Globus pallidus (tissue), 1 donor: ENCODE results near the gene FGFR2.

ENCODE experiments used
- DNase-seq: peaks from one replicate; pipeline ENCODE4 v3.0.0-alpha.2; 2015; ENCODE audit warnings: low spot score

The FGFR2 gene

GRCh38 chr10:121553511-121554264 is 44.6 kb downstream of the FGFR2 start:
- DNase-seq = no peak

GRCh38 chr10:121552746-121553145 is 45.5 kb downstream of the FGFR2 start:
- no peak for DNase-seq

DNA sequence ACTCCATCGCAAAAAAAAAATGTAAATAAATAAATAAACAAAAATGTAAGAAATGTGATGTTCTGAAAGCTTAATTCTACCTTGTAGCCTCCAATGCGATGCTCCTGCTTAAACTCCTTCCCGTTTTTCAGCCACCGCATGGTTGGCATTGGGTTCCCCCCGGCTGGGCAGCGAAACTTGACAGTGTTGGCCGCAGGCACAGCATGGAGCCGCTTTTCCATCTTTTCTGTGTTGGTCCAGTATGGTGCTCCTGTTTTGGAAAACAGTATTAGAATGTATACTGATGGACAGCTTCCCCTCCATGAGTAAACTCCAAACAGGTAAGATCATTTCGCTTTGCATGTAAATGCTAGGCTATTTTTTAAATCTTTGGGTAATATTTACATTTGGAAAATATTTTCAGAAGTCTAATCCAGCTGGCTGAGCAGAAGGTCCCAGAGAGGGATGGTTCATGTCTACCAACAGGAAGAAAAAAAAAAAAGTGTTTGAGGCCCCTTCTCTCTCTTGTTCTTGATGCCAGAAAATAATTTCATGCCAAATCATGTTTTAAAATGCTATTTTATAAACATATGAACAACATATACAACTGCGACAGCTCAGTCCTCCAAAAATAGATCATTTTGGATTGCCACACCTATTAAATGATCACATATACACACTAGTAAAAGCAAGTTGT is 46.9 kb downstream of the FGFR2 start:
- DNase-seq = no peak

DNA sequence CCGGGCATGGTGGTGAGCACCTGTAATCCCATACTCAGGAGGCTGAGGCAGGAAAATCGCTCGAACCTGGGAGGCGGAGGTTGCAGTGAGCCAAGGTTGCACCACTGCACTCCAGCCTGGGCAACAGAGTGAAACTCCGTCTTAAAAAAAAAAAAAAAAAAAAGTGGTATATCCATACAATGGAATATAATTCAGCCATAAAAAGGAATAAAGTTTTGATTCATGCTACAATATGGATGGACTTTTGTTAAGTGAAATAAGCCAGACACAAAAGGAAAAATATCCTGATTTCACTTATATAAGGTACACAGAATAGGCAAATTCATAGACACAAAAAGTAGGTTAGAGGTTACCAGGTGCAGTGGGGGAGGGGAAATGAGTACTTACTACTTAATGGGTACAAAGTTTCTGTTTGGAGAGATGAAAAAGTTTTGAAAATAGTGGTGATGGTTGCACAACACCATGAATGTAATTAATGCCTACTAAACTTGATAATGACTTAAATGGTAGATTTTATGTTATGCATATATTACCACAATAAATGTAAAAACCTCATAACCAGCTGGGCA is 53.9 kb downstream of the FGFR2 start:
- DNase-seq = no peak

DNA sequence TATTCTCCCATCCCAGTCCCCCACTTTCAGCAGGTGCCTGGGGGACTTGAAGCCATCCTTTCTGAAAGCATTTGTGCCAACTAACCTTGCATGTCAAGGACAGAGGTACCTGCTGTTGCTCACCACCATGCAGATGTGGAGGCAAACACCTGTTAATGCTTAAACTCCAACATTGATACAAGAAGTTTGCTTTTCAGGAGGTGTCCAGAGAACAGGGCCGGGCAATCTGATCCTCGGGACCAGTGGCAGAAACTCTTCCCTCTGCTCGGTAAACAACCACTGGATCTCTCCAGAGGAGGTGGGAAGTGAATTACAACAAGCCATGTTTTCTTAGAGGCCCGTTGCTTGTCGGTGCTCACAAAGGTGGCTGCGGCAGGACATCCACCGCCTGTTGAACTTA is 54.7 kb downstream of the FGFR2 start:
- no peak for DNase-seq

DNA sequence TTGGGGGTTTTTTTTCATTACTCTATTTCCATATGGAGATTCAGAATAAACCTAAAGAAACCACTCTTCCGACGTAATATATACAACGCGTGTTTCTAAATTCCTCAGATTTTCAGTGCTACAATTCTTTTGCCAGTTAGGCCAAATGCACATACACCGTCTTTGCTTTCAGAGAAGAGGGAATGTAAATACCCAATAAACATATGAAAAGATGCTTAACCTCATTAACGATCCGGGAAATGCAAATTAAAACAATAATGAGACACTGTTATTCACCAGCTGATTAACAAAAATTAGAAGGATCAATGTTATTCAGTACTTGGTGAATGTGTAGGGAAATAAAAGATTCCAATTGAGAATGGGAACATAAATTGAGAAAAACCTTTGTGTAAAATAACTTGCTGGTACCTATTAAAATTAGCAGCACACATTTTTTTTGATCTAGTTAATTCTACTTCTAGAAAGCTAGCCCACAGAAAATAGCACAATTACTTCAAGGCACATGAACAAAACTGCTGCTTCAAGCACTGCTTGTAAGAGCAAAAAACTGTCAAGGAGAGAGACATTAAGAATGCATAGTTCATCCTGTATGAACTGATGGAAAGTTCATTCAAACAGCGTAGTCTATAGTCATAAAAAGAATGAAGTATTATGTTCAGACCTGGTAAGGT is 56.7 kb downstream of the FGFR2 start:
- no peak for DNase-seq

DNA sequence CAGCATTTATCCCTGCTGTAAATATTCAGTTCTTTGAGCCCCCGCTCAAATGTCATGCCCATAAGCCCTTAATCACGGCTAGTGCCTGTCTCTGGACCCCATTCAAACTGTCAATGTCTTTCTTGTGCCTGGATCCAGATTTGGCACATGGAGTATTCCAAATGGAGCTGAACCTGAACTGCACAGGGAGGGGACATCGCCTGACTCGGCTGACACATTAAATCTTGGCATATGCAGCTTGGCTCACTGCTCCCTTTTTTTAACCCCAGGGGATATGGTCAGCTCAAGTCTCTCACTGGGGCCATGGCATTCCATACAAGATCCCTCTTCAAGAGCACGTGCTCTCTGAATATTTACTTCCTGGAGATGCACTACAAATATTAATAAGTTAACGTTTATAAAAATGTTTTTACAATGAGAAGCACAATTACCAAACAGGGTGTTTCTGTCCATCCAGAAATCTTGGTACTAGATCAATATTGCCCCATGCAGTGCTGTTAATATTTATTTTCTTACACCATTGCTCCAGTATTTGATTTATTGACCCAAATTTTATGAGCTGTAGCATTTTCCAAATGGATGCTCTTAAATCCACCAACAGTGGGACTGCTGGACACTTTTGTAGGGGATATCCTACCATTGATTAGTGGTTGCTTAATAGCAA is 57.4 kb downstream of the FGFR2 start:
- DNase-seq = no peak

- DNase-seq = peak; percentile 77
These were observed 58.5 kb downstream of the FGFR2 start for GRCh38 chr10:121539786-121540185.

GRCh38 chr10:121536310-121536913 is 61.8 kb downstream of the FGFR2 start:
- peak; percentile 94 for DNase-seq

DNA sequence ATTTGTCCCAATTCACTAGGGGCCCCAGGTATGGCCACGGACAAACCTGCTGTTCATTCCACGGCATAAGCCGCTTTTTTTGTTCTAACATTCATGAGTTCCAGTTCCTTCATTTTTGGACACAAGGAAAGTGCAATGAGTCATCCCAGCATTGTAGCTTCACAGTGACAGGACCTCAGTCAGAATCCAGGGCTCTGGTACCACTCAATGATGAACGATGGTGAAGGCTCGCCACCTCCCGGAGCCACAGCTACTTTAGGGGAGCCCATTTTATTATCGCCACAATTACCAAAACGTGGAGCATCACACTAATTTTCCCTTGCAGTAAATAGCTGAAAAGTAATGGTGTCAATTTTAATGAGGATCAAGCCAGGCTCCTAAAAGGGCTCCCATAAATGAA is 62.9 kb downstream of the FGFR2 start:
- DNase-seq = no peak

GRCh38 chr10:121532292-121532864 is 65.9 kb downstream of the FGFR2 start:
- DNase-seq = peak; percentile 91

DNA sequence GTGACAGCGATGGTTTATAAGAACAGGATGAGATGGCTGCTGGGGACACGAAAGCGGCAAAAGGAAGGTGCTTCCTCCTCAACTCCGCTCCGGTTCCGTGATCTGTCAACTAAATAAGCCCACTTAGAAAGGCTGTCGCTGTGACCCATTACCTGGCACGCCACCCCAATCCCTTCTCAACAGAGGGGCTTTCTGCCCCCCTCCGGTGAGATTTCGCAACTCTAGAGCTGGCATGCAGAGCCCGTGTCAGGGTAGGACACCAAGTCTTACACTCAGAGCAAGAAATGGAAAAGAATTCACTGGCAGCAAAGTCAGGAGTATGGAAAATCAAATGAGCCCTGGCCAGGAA is 66.4 kb downstream of the FGFR2 start:
- DNase-seq = no peak

GRCh38 chr10:121531076-121531829 is 67.0 kb downstream of the FGFR2 start:
- peak; percentile 62 for DNase-seq

DNA sequence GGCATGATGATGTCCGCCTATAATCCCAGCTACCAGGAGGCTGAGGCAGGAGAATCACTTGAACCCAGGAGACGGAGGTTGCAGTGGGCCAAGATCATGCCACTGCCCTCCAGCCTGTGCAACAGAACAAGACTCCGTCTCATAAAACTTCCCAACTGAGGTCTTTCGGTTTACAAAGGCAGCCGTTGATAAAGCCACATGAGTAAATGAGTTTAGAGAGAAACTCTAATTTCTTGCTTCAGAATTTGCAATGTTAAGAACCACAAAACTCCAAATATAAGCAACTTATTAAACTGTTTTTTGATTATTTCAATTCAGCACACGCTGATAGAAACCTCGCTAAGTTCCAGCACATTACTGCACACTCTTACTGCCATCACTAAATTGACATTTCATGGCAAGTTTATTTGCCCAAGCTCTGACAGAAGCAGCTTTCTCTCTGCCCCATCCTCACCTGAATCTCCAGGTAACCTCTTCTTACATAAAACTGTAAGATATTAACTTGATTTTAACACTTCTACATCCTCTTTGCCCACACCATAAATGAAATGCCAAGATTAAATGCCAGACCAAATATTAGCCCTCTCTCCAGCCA is 67.7 kb downstream of the FGFR2 start:
- peak; percentile 41 for DNase-seq

- no peak for DNase-seq
These were observed 70.6 kb downstream of the FGFR2 start for GRCh38 chr10:121527690-121528089.

- DNase-seq = no peak
These were observed 71.4 kb downstream of the FGFR2 start for GRCh38 chr10:121526801-121527221.

DNA sequence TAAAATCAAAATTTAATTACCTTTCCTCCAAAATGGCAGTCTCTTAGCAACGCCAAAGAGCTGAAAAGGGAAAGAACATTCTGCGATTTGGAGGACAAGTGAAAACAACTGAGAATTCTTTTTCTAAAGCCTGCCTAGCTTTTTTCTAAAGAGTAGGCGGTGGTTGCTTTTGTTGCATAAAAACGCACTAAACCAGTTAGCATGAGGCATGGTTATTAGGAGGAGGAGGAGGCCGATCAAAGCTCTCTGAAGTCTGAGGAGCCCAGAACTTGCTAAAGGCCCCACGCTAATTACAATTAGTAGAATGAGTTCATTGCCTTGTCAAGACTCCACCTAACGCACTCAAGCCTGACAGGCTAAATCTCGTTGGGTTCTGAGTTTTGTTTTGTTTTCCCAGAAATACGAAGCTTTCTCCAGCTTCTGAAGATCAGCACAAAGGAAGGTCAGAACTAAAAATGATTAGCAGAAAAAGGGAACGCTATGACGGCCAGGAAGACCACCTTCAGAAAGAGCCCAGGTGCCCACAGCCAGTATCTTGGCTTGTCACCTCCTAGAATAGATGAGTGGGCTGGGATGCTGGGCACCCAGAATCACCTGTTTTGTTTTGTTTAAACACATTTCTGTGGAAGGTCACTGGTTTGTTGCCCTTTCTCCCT is 72.0 kb downstream of the FGFR2 start:
- DNase-seq = no peak

GRCh38 chr10:121525251-121526134 is 72.8 kb downstream of the FGFR2 start:
- DNase-seq = no peak
